Measurements from ENCODE around the gene CUL9. TPM values are rescaled to one million over a fixed set of nuclear protein-coding genes. Genes with fewer than 3 reads are reported as not detected.

Gene CUL9
- total and polyA plus RNA-seq, 2 donors (not counting 1 experiment from before 2014, with no cell fraction given): 6.7 to 32.2 TPM

DNA sequence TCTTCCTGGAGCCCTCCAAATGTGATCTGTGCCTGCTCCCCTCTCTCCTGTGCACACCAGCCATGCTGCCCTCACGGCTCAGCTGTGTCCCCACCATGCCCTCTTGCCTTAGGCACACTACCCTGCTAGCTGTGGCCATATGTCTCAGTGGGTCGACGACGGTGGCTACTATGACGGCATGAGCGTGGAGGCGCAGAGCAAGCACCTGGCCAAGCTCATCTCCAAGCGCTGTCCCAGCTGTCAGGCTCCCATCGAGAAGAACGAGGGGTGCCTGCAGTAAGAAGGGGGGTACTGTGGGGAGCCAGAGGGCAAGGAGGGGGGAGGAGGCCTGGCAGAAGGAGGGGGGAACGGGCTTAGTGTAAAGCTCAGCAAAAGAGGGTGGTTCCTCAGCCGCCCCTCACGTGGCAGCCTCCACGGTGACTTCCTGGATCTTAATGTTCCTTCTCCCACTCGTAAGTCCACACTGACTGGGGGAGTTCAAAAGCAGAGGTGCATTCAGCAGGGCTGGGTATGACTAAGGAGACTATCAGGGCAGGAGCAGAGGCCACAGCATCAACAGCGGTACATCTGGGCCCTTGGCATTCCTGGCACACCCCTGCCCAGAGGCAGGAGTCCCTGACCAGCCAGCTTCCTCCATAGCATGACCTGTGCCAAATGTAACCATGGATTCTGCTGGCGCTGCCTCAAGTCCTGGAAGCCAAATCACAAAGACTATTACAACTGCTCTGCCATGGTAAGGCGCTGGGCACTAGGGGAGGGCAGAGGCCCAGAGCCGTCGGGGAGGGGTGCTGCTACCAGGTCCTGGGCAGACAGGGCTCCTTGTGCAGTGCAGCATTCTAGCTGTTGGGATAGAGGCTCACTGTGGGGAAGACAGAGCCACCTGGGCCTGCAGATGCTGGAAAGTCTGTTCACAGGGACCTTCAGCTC, 39.3 kb downstream of the CUL9 start:
- H3K79me2 ChIP-seq (ENCODE audit: control insufficient read depth, insufficient read depth, low read length): no peaks in the 10 kb centered on the region
- H3K27me3 ChIP-seq (ENCODE audit: control insufficient read depth, insufficient read depth, low read length): no peaks in the 10 kb centered on the region
- no peaks in the 10 kb centered on the region for H4K20me1 ChIP-seq (ENCODE audit: control insufficient read depth, extremely low read depth, insufficient read depth, low read length)
- no peak overlapping the region for H2AFZ ChIP-seq (ENCODE audit: low read length)
- no peak overlapping the region for H3K27ac ChIP-seq (ENCODE audit: insufficient read depth, low read length)
- no peaks in the 10 kb centered on the region for H3K4me1 ChIP-seq (ENCODE audit: control insufficient read depth, extremely low read depth, insufficient read depth, low read length)
- H3K4me3 ChIP-seq (replicated peaks in 1 of 4; ENCODE audit: control extremely low read depth in 1 of 4, insufficient read depth in 1 of 4, low read depth in 3 of 4, low read length in 4 of 4): no peak overlapping the region
- DNase-seq (ENCODE audit: low read depth in 2 of 2): peak in 1 of 2 donors; percentile 18
- no peaks in the 10 kb centered on the region for H3K9me3 ChIP-seq (ENCODE audit: control insufficient read depth, insufficient read depth, low read depth, low read length)
- peaks cover 12% of the 10 kb centered on the region for H3K36me3 ChIP-seq (ENCODE audit: control insufficient read depth, insufficient read depth, low read length)
- H3K4me2 ChIP-seq (ENCODE audit: extremely low read depth, insufficient read depth, low read length): no peak overlapping the region
- H3K9ac ChIP-seq (ENCODE audit: insufficient read depth, low read length): no peak overlapping the region
- TF ChIP-seq CTCF (conservative IDR thresholded peaks at IDR 0.05 in 1 of 2, IDR thresholded peaks at IDR 0.05 in 1 of 2; ENCODE audit: low read depth in 1 of 2, low read length in 2 of 2) (no peak), EZH2 (IDR thresholded peaks at IDR 0.05; ENCODE audit: low read length, missing control alignments) (no peak)

DNA sequence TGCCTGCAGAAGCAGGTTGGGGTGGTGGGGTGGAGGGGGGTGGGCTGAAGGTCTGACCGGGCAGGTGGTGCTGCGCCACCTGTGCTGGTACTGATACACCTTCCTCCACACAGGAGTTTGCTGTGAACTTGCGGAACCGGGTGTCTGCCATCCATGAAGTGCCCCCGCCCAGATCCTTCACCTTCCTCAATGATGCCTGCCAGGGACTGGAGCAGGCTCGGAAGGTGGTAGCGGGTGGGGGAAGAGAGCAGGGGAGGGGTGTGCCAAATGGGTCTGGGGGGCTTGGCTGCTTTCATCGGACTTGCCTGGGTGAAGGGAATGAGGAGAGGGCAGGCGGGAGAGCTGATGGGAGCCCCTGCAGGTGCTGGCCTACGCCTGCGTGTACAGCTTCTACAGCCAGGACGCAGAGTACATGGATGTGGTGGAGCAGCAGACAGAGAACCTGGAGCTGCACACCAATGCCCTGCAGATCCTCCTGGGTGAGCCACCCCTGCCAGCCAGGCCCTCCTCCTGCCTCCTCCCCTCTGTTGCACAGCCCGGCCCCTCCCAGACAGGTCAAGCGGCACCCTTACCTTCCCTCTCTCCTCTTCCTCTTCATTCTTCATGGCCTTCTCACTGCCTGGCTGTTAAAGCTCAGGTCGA, 40.5 kb downstream of the CUL9 start:
- Histone ChIP-seq H3K4me3 (replicated peaks in 1 of 4; ENCODE audit: control extremely low read depth in 1 of 4, insufficient read depth in 1 of 4, low read depth in 3 of 4, low read length in 4 of 4) (no peak overlapping the region), H3K9me3 (ENCODE audit: control insufficient read depth, insufficient read depth, low read depth, low read length) (no peaks in the 10 kb centered on the region), H3K4me1 (ENCODE audit: control insufficient read depth, extremely low read depth, insufficient read depth, low read length) (no peaks in the 10 kb centered on the region), H4K20me1 (ENCODE audit: control insufficient read depth, extremely low read depth, insufficient read depth, low read length) (no peaks in the 10 kb centered on the region), H3K27ac (ENCODE audit: insufficient read depth, low read length) (no peak overlapping the region), H2AFZ (ENCODE audit: low read length) (no peak overlapping the region), H3K36me3 (ENCODE audit: control insufficient read depth, insufficient read depth, low read length) (peaks cover 12% of the 10 kb centered on the region), H3K9ac (ENCODE audit: insufficient read depth, low read length) (no peak overlapping the region), H3K27me3 (ENCODE audit: control insufficient read depth, insufficient read depth, low read length) (no peaks in the 10 kb centered on the region), H3K79me2 (ENCODE audit: control insufficient read depth, insufficient read depth, low read length) (no peaks in the 10 kb centered on the region), H3K4me2 (ENCODE audit: extremely low read depth, insufficient read depth, low read length) (no peak overlapping the region)
- no peak for TF ChIP-seq EZH2 (IDR thresholded peaks at IDR 0.05; ENCODE audit: low read length, missing control alignments)
- no peak for TF ChIP-seq CTCF (conservative IDR thresholded peaks at IDR 0.05 in 1 of 2, IDR thresholded peaks at IDR 0.05 in 1 of 2; ENCODE audit: low read depth in 1 of 2, low read length in 2 of 2)
- DNase-seq (ENCODE audit: low read depth in 2 of 2): no peak

DNA sequence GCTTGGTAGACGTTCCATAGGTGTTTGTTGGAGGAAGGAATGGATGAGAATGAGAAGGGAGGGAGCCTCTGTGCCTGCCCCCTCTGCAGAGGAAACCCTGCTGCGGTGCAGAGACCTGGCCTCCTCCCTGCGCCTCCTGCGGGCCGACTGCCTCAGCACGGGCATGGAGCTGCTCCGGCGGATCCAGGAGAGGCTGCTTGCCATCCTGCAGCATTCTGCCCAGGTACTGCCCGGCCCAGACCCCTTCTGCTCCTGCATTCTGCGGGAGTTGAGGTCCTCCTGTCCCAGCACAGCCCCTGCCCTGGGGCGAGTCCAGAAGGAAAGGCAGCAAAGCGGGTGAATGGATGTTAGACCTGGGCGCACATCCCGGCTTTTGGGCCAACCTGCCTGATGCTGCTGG, 41.2 kb downstream of the CUL9 start:
- Histone ChIP-seq H3K4me2 (ENCODE audit: extremely low read depth, insufficient read depth, low read length) (no peak overlapping the region), H3K9me3 (ENCODE audit: control insufficient read depth, insufficient read depth, low read depth, low read length) (no peaks in the 10 kb centered on the region), H3K4me1 (ENCODE audit: control insufficient read depth, extremely low read depth, insufficient read depth, low read length) (no peaks in the 10 kb centered on the region), H3K79me2 (ENCODE audit: control insufficient read depth, insufficient read depth, low read length) (no peaks in the 10 kb centered on the region), H3K4me3 (replicated peaks in 1 of 4; ENCODE audit: control extremely low read depth in 1 of 4, insufficient read depth in 1 of 4, low read depth in 3 of 4, low read length in 4 of 4) (no peak overlapping the region), H3K27me3 (ENCODE audit: control insufficient read depth, insufficient read depth, low read length) (no peaks in the 10 kb centered on the region), H2AFZ (ENCODE audit: low read length) (no peak overlapping the region), H3K9ac (ENCODE audit: insufficient read depth, low read length) (no peak overlapping the region), H3K36me3 (ENCODE audit: control insufficient read depth, insufficient read depth, low read length) (peaks cover 12% of the 10 kb centered on the region), H4K20me1 (ENCODE audit: control insufficient read depth, extremely low read depth, insufficient read depth, low read length) (no peaks in the 10 kb centered on the region), H3K27ac (ENCODE audit: insufficient read depth, low read length) (no peak overlapping the region)
- no peak for DNase-seq (ENCODE audit: low read depth in 2 of 2)
- TF ChIP-seq CTCF (conservative IDR thresholded peaks at IDR 0.05 in 1 of 2, IDR thresholded peaks at IDR 0.05 in 1 of 2; ENCODE audit: low read depth in 1 of 2, low read length in 2 of 2): no peak

Measured in fibroblast of lung (primary cell).